ENCODE results near the gene MRPL19. TPM values are rescaled to one million over a fixed set of nuclear protein-coding genes. Genes with fewer than 3 reads are reported as not detected.

Gene MRPL19
- polyA plus RNA-seq, 1 donor (not counting 4 experiments of a cell fraction or from before 2014, with no cell fraction given) = 84.0 TPM

DNA sequence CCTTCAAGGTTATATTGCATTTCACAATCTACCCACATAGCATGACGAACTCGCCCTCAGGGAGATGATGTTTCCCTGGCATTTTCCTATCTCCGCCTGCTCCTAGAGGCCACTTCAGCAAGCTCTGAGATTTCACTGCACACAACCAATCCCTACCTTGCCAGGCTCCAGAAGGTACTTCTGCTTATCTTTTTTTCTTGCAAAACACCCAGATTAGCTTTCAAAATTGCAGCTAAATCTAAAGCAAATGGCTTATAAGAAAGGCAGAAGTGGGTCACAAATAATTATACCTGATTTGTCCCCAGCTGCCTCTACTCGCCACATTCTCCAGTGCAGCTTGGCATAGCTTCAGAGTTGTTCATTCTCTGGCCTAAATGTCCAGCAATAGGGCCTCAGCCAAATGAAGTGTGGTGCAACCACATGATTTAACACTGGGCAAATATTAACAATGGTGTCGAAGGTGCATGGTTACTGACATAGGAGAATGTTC lies 32.4 kb upstream of the MRPL19 start:
- no peak overlapping the region for H3K4me3 ChIP-seq (ENCODE audit: control insufficient read depth in 2 of 3, extremely low read depth in 1 of 3, insufficient read depth in 2 of 3, low read depth in 1 of 3, low read length in 3 of 3)
- no peaks in the 10 kb centered on the region for H3K9me3 ChIP-seq (ENCODE audit: control insufficient read depth, low read depth, low read length)
- H3K79me2 ChIP-seq (ENCODE audit: control insufficient read depth, insufficient read depth, low read length) = no peaks in the 10 kb centered on the region
- dilution Hi-C loops (cut with MboI; ENCODE audit: extremely low pct_ligation_motif_present, low sequenced_read_pairs) = no loop called here
- FAIRE-seq (peak; percentile 69), DNase-seq (ENCODE audit: low read depth, low spot score) (no peak)
- H3K36me3 ChIP-seq (ENCODE audit: control insufficient read depth in 2 of 2, extremely low read depth in 1 of 2, insufficient read depth in 2 of 2, low read length in 2 of 2) = no peaks in the 10 kb centered on the region
- TF ChIP-seq, protein P1, sequence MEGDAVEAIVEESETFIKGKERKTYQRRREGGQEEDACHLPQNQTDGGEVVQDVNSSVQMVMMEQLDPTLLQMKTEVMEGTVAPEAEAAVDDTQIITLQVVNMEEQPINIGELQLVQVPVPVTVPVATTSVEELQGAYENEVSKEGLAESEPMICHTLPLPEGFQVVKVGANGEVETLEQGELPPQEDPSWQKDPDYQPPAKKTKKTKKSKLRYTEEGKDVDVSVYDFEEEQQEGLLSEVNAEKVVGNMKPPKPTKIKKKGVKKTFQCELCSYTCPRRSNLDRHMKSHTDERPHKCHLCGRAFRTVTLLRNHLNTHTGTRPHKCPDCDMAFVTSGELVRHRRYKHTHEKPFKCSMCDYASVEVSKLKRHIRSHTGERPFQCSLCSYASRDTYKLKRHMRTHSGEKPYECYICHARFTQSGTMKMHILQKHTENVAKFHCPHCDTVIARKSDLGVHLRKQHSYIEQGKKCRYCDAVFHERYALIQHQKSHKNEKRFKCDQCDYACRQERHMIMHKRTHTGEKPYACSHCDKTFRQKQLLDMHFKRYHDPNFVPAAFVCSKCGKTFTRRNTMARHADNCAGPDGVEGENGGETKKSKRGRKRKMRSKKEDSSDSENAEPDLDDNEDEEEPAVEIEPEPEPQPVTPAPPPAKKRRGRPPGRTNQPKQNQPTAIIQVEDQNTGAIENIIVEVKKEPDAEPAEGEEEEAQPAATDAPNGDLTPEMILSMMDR (optimal IDR thresholded peaks at IDR 0.05 in 1 of 3, IDR thresholded peaks at IDR 0.05 in 1 of 3, conservative IDR thresholded peaks at IDR 0.05 in 1 of 3; ENCODE audit: extremely low read depth in 1 of 3, insufficient read depth in 2 of 3, low read length in 3 of 3) = peak in 2 of 3 experiments; percentile 17 to 18
- TF ChIP-seq EZH2 (IDR thresholded peaks at IDR 0.05; ENCODE audit: low read length) = no peak
- peaks cover 12% of the 10 kb centered on the region for H3K4me1 ChIP-seq (ENCODE audit: control insufficient read depth, extremely low read depth, insufficient read depth, low read length)
- H3K27ac ChIP-seq (ENCODE audit: control insufficient read depth, insufficient read depth, low read length) = no peak overlapping the region
- no peaks in the 10 kb centered on the region for H4K20me1 ChIP-seq (ENCODE audit: control insufficient read depth, extremely low read depth, insufficient read depth, low read length)
- no peak overlapping the region for H2AFZ ChIP-seq (ENCODE audit: control insufficient read depth, low read length)
- no peak overlapping the region for H3K9ac ChIP-seq (ENCODE audit: control insufficient read depth, extremely low read depth, insufficient read depth, low read length)
- H3K9me1 ChIP-seq (ENCODE audit: control insufficient read depth, extremely low read depth, insufficient read depth, low read length) = no peaks in the 10 kb centered on the region
- no peak overlapping the region for H3K4me2 ChIP-seq (ENCODE audit: control insufficient read depth, extremely low read depth, insufficient read depth, low read depth, low read length)
- peaks cover 4% of the 10 kb centered on the region for H3K27me3 ChIP-seq (ENCODE audit: control insufficient read depth, extremely low read depth, insufficient read depth, low read length)

DNA sequence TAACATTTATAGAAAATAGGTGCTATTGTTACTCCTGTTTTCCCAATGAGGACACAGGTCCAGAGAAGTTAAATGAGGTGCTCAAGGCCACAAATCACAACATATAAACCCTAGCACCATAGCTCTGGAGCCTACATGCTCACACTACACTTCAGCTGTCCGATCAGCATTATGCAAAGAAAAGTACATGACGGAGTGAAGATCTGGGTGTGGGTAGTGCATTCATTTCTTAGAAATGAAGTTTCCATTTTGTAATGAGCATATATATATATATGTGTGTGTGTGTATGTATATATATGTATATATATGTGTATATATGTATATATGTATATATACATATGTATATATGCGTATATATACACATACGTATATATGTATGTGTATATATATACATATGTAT lies 30.2 kb upstream of the MRPL19 start:
- Histone ChIP-seq H3K27ac (ENCODE audit: control insufficient read depth, insufficient read depth, low read length) (no peak overlapping the region), H3K4me3 (ENCODE audit: control insufficient read depth in 2 of 3, extremely low read depth in 1 of 3, insufficient read depth in 2 of 3, low read depth in 1 of 3, low read length in 3 of 3) (no peak overlapping the region), H3K9me1 (ENCODE audit: control insufficient read depth, extremely low read depth, insufficient read depth, low read length) (no peaks in the 10 kb centered on the region), H3K36me3 (ENCODE audit: control insufficient read depth in 2 of 2, extremely low read depth in 1 of 2, insufficient read depth in 2 of 2, low read length in 2 of 2) (no peaks in the 10 kb centered on the region), H2AFZ (ENCODE audit: control insufficient read depth, low read length) (no peak overlapping the region), H3K27me3 (ENCODE audit: control insufficient read depth, extremely low read depth, insufficient read depth, low read length) (no peaks in the 10 kb centered on the region), H3K9ac (ENCODE audit: control insufficient read depth, extremely low read depth, insufficient read depth, low read length) (no peak overlapping the region), H3K4me2 (ENCODE audit: control insufficient read depth, extremely low read depth, insufficient read depth, low read depth, low read length) (no peak overlapping the region), H4K20me1 (ENCODE audit: control insufficient read depth, extremely low read depth, insufficient read depth, low read length) (no peaks in the 10 kb centered on the region), H3K79me2 (ENCODE audit: control insufficient read depth, insufficient read depth, low read length) (no peaks in the 10 kb centered on the region), H3K4me1 (ENCODE audit: control insufficient read depth, extremely low read depth, insufficient read depth, low read length) (peaks cover 26% of the 10 kb centered on the region), H3K9me3 (ENCODE audit: control insufficient read depth, low read depth, low read length) (no peaks in the 10 kb centered on the region)
- dilution Hi-C loops (cut with MboI; ENCODE audit: extremely low pct_ligation_motif_present, low sequenced_read_pairs) = no loop called here
- TF ChIP-seq, protein P1 (optimal IDR thresholded peaks at IDR 0.05 in 1 of 3, IDR thresholded peaks at IDR 0.05 in 1 of 3, conservative IDR thresholded peaks at IDR 0.05 in 1 of 3; ENCODE audit: extremely low read depth in 1 of 3, insufficient read depth in 2 of 3, low read length in 3 of 3) = no peak
- no peak for TF ChIP-seq EZH2 (IDR thresholded peaks at IDR 0.05; ENCODE audit: low read length)
- DNase-seq (ENCODE audit: low read depth, low spot score) (no peak), FAIRE-seq (no peak)
